Activated effector memory CD4-positive, alpha-beta T cell treated with Interleukin-2 at 50 U/mL for 16 hours (primary cell): Measurements from ENCODE around the gene TMPRSS9.
"Not testable (repeated sequence)": the region's sequence is repeated elsewhere in the genome, so short reads cannot be mapped to it uniquely, and the experiment has no call there.

Source experiments
- DNase-seq: peaks from one replicate; pipeline ENCODE4 v3.0.0-alpha.2; 2020

The TMPRSS9 gene

GRCh38 chr19:2395293-2395829, 35.3 kb downstream of the TMPRSS9 start:
- not testable (repeated sequence) for DNase-seq

GRCh38 chr19:2397173-2397572, 37.1 kb downstream of the TMPRSS9 start:
- DNase-seq: not testable (repeated sequence)

DNA sequence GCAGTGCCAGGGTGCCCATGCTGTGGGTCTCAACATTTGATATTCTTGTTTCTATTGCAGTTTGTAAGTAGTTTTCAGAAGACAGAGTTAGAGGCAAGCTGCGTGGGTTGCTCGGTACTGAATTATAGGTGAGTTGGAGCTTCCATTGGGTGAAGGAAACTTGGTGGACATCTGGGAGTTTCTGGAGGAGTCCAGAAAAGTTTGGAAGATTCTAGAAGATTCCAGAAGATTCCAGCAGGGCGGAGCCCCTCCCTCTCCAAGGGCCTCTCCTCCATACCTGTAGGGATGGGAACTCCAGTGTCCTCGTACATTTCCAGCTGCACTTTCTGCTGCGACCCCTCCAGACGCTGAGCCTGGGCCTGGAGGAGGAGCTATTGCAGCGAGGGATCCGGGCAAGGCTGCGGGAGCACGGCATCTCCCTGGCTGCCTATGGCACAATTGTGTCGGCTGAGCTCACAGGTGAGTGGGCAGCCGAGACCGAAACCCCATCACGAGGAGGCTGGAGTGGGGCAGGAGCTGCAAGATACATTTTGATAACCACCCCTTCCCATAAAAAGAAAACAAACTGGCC, 38.8 kb downstream of the TMPRSS9 start:
- DNase-seq: no peak

DNA sequence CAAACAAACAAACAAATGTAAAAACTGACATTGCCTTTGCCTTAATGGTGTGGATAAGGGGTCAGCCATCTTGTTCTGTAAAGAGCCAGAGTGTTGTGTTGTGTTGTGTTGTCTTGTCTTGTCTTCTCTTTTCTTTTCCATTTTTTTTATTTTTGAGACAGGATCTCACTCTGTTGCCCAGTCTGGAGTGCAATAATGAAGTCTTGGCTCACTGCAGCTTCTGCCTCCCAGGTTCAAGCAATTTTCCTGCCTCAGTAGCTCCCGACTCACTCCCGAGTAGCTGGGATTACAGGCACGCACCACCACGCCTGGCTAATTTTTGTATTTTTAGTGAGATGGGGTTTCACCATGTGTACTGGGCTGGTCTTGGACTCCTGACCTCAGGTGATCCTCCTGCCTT, 39.5 kb downstream of the TMPRSS9 start:
- DNase-seq: no peak

DNA sequence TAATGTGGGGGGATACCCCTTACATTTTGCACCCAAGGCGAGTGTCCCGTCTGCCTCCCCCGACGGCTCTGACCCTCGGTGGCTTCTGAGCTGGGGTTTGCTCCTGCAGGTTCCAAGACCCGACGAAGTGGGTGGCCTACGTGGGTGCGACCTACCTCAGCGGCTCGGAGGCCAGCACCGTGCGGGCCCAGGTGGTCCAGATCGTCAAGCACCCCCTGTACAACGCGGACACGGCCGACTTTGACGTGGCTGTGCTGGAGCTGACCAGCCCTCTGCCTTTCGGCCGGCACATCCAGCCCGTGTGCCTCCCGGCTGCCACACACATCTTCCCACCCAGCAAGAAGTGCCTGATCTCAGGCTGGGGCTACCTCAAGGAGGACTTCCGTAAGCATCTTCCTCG, 48.2 kb downstream of the TMPRSS9 start:
- no peak for DNase-seq

DNA sequence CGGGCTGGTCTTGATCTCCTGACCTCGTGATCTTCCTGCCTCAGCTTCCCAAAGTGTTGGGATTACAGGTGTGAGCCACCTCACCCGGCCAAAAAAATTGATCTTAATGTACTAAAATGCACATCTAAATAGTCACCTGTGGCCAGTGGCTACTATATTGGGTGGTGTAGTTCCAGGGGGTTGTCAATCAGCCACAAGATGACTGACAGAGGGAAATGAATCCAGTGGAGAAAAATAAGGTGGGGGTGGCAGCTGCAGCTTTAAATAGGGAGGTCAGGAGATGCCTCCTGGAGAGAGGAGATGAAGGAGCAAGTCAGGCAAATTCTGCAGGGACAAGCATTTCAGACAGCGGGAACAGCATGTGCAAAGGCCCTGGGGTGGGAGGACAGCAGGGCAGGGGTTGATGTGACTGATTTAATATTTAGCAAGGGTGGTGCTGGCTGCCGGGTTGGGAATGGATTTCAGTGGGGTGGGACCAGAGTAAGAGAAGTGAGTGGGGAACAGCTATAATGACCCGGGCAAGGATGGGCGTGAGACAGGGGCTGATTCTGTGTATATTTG, 49.4 kb downstream of the TMPRSS9 start:
- no peak for DNase-seq

GRCh38 chr19:2410023-2410422, 50.0 kb downstream of the TMPRSS9 start:
- DNase-seq: no peak

GRCh38 chr19:2411709-2412108, 51.6 kb downstream of the TMPRSS9 start:
- DNase-seq: no peak

DNA sequence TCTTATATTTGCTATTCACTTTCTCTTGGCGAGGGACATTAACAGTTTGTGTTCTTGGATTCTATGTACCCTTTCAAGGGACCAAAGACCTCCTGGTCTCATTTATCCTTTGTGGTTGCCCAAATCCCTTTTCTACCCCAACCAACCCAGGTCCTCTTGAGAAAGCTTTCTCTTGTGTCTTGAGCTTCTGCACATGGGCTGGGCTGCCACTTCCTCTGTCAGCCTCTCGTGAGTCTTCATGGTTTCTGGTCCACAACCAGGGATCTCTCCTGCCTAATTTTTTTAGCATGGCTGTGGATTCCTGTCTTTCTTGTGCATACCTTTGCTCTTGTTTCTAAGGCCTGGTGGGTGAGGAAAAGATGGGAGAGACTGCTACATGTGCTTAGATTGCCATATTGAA, 52.4 kb downstream of the TMPRSS9 start:
- no peak for DNase-seq

DNA sequence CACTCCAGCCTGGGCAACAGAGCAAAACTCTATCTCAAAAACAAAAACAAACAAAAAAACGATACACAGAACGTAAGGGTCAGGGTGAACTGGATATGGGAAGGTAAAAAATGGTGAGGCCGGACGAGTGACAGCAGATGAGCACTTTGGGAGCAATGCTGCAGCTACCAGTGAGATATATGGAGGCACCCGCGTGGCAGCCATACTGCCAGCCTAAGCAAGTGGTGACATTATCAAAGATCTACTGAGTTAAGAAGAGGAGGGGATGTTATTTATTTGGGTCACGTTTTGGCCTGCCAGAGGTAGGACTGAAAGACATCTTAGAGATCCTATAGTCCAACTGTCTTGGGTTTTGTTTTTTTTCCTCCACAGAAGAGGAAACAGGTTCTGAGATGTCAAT, 53.1 kb downstream of the TMPRSS9 start:
- DNase-seq: no peak

GRCh38 chr19:2413629-2414028, 53.6 kb downstream of the TMPRSS9 start:
- DNase-seq: no peak

- no peak for DNase-seq
Observed at GRCh38 chr19:2415281-2415972, 55.4 kb downstream of the TMPRSS9 start.

DNA sequence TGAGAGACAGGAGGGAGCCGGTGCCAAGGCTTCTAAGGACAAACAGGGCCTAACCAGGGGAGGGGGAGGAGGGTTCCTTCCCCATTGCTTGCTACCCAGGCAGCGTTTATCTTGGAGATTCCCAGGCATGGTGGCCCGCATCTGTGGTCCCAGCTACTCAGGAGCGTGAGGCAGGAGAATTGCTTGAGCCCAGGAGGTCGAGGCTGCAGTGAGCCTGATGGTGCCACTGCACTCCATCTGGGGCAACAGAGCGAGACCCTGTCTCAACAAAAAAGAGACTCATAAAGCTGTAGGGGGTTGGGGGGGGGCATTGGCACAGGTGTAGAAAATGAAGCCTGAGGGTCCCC, 55.9 kb downstream of the TMPRSS9 start:
- no peak for DNase-seq

GRCh38 chr19:2416321-2417097, 56.4 kb downstream of the TMPRSS9 start:
- no peak for DNase-seq

DNA sequence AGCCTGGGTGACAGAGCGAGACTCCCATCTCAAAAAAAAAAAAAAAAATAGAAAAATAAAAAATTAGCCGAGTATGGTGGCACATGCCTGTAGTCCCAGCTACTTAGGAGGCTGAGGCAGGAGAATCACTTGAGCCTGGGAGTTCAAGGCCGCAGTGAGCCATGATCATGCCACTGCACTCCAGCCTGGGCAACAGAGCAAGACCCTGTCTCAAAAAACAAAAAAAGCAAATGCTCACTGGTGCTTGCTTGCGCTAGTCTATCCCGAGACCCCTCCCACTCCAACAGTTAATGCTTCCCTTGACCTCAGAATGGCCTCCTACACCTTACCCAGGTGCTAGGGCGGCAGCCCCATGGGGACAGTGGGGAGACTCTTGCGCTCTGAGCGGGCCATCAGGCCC, 57.4 kb downstream of the TMPRSS9 start:
- not testable (repeated sequence) for DNase-seq

- no peak for DNase-seq
Observed at GRCh38 chr19:2417881-2418406, 57.9 kb downstream of the TMPRSS9 start.

- no peak for DNase-seq
Observed at GRCh38 chr19:2419754-2420153, 59.7 kb downstream of the TMPRSS9 start.

DNA sequence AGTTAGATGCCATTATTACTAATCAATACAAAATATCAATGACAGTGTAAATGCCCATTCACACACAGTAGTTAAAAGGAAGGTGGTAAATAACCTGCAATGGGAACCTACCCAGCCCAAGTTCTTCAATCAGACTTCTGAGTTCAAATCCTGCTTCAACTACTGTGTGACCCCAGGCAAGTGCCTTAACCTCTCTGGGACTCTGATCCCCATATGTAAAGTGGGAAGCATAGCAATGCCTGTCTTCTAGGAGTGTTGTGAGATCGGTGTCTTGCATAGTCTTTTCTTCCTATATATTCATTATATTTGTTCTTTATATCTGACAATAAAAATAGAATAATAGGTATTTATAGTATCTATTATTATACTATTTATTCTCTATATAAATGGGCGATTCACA, 60.4 kb downstream of the TMPRSS9 start:
- no peak for DNase-seq

DNA sequence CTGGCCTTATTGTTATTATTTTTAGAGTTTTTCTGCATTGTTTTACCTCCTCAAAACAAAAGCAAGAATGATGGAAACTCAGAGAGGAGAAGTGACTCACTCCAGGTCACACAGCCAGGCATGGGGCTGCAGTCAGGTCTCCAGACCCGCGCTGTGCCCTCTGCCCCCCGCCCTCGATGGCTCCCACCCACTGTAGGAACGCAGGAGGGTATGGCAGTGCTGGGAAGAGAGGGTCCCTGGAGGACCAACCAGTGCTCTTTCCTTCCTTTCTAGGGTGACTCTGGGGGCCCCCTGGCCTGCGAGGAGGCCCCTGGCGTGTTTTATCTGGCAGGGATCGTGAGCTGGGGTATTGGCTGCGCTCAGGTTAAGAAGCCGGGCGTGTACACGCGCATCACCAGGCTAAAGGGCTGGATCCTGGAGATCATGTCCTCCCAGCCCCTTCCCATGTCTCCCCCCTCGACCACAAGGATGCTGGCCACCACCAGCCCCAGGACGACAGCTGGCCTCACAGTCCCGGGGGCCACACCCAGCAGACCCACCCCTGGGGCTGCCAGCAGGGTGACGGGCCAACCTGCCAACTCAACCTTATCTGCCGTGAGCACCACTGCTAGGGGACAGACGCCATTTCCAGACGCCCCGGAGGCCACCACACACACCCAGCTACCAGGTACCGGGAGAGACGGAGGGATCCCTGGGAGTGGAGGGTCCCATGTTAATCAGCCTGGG, 61.7 kb downstream of the TMPRSS9 start:
- no peak for DNase-seq

GRCh38 chr19:2423071-2423914, 63.2 kb downstream of the TMPRSS9 start:
- DNase-seq: no peak

DNA sequence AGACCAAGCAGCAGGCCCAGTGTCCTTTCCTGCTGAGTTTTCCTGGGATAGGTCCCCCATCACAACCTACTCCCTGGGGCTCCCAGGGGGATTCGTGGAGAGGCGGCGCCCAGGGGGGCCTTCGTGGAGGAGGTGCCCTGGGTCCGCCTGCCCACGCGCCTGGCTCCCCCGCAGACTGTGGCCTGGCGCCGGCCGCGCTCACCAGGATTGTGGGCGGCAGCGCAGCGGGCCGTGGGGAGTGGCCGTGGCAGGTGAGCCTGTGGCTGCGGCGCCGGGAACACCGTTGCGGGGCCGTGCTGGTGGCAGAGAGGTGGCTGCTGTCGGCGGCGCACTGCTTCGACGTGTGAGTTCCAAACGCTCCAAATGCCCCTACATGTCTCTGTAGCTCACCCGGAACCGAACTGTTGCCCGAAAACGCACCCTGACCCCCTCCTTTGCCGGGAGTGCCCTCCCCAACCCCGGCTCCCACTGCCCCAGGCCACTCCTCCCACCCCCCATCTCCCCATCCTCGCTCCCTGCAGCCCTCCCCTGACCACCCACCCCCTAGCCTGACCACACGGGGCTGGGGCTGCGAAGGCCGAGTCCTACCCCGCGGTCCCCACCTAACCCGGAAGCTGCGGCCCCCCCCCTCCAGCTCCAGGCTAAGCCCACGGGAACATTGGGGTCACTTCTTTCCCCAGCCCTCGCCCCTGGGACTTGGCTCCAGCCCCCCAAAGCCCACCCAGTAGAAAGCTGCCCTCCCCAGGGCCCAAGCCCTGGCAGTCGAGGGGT, 64.0 kb downstream of the TMPRSS9 start:
- DNase-seq: no peak
